Stimulated activated naive CD8-positive, alpha-beta T cell treated with anti-CD3 and anti-CD28 coated beads, Interleukin-15, amount 100 ng/mL, for 72 hours (primary cell): Measurements from ENCODE around the gene ABLIM1.

ENCODE experiments used
- ATAC-seq: fragments of 150-1000 bp; cut with Tn5 transposase; 2 replicates; pipeline ENCODE4 v1.10.0; 2021; ENCODE audit warnings: mild to moderate bottlenecking, moderate library complexity
- DNase-seq, 2 donors: peaks; one replicate each; pipeline ENCODE4 v3.0.0; 2021 to 2022
- H3K27ac Mint-ChIP-seq, 2 donors: one replicate each; pipeline ENCODE4 v1.8.0; 2022; ENCODE audit warnings: mild to moderate bottlenecking in 2 of 2, mixed read lengths in 2 of 2, moderate library complexity in 2 of 2
- H3K27me3 Mint-ChIP-seq: one replicate; pipeline ENCODE4 v1.8.0; 2022; ENCODE audit warnings: mixed read lengths
- H3K4me1 Mint-ChIP-seq: one replicate; pipeline ENCODE4 v1.8.0; 2022; ENCODE audit warnings: mild to moderate bottlenecking, mixed read lengths
- H3K4me3 Mint-ChIP-seq, 2 donors: one replicate each; pipeline ENCODE4 v1.8.0; 2022; ENCODE audit warnings: mild to moderate bottlenecking in 2 of 2, mixed read lengths in 2 of 2, moderate library complexity in 1 of 2
- H3K9me3 Mint-ChIP-seq, 2 donors: one replicate each; pipeline ENCODE4 v1.8.0; 2022; ENCODE audit warnings: mixed read lengths in 2 of 2

Gene ABLIM1

DNA sequence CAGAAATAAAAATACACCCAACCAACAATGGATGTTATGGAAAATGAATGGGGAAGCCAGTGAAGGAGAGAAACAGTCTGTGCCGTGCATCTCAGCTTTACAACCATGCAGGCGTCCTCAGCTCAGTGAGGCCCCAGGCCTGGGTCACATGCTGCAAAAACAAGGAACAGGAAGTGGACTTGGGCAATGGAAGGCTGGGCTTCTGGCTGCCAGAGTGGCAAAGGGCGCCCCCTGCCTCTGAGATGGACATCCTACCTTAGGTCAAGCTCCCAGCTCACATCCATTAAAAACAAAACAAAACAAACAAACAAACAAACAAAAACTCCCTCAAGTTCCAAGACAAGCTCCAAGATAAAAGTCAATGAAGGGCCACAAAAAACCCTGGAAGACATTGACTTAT is 199.1 kb downstream of the ABLIM1 start:
- ATAC-seq: peak; percentile 62
- Mint-ChIP-seq H3K27me3 (no peaks in the 10 kb centered on the region), H3K9me3 (no peaks in the 10 kb centered on the region), H3K4me1 (peaks cover 16% of the 10 kb centered on the region), H3K4me3 (no peak overlapping the region), H3K27ac (peak overlapping the region in 1 of 2 donors; percentile 54)
- DNase-seq: peak; percentile 17 to 42

DNA sequence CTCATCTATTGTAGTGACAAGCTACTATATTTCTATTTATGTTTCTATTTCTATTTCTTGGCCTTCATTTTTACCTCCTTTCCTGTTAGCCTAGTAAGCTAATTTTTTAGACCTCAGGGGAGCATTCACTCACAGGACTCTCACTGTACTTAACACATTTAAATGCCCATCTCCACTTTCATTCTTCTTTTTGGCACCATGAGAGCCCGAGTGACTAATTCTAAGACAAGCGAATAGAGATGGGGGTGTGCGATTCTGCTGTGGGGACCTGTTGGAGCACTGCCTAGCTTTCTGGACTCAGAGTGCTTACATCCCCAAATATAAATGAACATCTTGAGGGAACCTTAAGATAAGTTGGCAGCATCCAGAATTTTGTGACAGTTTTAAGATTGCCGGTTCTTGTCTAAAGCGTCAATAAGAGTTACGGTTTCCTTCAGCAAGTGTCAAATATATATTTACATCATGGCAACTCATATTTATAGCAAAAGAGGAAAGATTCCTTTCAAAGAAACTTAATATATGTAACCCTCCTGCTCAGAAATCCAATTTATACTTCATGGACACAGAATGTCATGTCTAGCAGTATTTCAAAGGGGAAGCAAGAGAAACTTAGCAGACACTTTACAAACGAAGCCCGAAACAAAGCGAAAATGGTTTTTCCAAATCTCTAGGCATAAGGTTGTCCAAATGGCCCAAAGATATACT is 199.7 kb downstream of the ABLIM1 start:
- H3K9me3 Mint-ChIP-seq: no peaks in the 10 kb centered on the region
- H3K4me3 Mint-ChIP-seq: no peak overlapping the region
- DNase-seq (no peak), ATAC-seq (no peak)
- H3K27me3 Mint-ChIP-seq: no peaks in the 10 kb centered on the region
- peak overlapping the region in 1 of 2 donors; percentile 44 for H3K27ac Mint-ChIP-seq
- H3K4me1 Mint-ChIP-seq: peaks cover 20% of the 10 kb centered on the region

DNA sequence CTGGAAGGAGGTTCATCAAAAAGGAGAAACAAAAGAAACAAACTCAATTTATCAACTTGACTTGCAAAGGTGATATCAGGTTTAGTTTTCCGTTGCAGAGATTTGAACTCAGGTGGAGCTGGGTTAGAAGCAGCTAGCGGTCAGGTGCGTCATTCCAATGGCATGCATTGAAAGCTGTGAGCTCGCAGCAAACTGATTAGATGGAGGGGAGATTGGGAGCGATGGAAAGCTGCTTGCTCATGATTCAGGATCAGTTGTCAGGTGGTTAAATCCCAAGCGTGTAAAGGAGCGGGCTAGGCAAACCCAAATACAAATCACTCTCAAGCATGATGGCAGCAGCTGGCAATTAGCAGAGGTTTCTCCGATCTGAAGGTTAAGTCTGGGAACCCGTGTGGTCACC is 204.5 kb downstream of the ABLIM1 start:
- ATAC-seq (no peak), DNase-seq (no peak)
- Mint-ChIP-seq H3K27me3 (no peaks in the 10 kb centered on the region), H3K27ac (peak overlapping the region in 1 of 2 donors; percentile 30), H3K9me3 (no peaks in the 10 kb centered on the region), H3K4me1 (peaks cover 17% of the 10 kb centered on the region), H3K4me3 (no peak overlapping the region)

DNA sequence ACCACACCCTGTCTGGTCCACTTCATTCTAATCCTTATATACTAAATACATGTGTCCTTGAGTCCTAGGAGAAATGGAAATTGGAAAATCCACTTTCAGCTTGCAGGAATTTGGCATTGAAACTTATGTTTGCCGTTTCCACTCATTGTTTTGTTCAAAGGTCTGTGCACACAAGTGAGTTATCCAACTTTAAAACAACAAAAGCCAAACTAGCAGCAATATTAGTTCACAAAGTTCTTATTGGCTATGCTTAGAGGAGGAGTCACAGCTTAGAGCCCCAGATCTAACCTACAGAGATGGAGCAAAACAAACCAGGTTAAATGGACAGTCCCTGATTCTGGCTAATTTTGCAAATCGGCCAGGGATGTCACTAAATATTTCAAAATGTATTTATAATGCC is 209.2 kb downstream of the ABLIM1 start:
- Mint-ChIP-seq H3K4me1 (peaks cover 11% of the 10 kb centered on the region), H3K9me3 (no peaks in the 10 kb centered on the region), H3K4me3 (no peak overlapping the region), H3K27me3 (no peaks in the 10 kb centered on the region), H3K27ac (no peak overlapping the region)
- ATAC-seq (no peak), DNase-seq (no peak)

DNA sequence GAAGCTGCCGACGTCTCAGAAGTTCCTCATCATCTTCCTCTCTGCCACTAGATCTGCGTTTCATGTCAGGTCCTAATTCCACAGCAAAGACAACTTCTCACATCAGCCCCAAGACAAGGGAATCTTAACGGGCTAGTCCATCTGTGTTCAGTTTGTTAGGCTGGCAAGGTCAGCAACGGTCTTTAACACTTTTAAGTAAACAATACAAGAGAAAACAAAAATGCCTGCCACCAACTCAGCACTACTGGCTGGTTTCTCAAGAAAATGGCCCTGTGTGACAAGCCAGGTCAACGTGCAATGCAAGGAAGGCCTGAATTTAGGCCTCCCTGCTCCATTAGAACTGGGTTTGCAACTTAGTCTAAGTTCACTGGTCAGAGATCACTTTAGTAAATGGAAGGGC is 212.7 kb downstream of the ABLIM1 start:
- no peak for DNase-seq
- H3K27ac Mint-ChIP-seq: peak overlapping the region; percentile 87 to 96
- H3K4me1 Mint-ChIP-seq: peaks cover 4% of the 10 kb centered on the region
- ATAC-seq: no peak
- no peak overlapping the region for H3K4me3 Mint-ChIP-seq
- no peaks in the 10 kb centered on the region for H3K9me3 Mint-ChIP-seq
- no peaks in the 10 kb centered on the region for H3K27me3 Mint-ChIP-seq

DNA sequence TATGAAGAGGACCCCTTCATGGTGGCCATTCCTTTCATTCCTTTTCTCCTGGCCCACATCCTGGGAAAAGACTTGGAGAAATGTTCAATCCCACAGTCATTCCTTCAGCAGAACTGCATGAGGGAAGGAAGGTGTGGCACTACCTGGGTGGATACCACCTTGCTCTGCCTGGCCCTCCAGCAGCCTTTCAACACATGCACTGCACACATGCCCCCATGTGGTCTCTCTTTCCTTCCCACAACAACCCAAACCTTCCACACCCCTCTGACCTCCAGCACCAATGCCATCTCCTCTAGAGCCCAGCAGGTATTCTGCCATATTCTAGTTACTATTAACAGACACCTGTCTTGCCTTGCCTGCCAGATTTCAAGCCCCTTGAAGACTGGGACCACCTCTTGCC is 213.3 kb downstream of the ABLIM1 start:
- peak overlapping the region in 1 of 2 donors; percentile 96 for H3K27ac Mint-ChIP-seq
- H3K9me3 Mint-ChIP-seq: no peaks in the 10 kb centered on the region
- no peak overlapping the region for H3K4me3 Mint-ChIP-seq
- ATAC-seq (no peak), DNase-seq (no peak)
- H3K27me3 Mint-ChIP-seq: no peaks in the 10 kb centered on the region
- H3K4me1 Mint-ChIP-seq: peaks cover under 1% of the 10 kb centered on the region

DNA sequence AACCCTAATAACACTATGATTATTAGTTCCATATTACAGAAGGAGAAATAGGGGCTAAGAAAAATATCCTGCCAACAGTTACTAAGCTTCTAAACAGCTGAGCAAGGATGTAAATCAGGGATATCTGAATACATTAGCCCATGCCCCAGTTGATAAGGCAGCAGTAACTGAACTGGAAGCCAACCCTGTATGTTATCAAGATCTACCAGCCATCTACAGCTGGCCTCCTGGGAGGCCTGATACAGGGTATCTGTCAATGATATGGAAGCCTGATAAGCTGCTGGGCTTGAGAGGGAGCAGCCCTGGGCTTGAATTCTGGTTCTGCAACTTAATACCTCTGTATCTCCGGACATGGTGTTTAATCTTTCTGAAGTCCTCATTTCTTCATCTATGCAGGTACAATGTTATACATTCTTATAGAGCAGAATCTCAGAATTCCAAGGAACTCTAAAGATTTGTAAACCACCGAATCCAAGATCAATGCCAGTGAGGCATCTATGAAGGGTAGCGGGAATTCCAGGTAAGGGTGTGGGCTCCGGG is 215.9 kb downstream of the ABLIM1 start:
- Mint-ChIP-seq H3K4me3 (no peak overlapping the region), H3K27me3 (no peaks in the 10 kb centered on the region), H3K27ac (peak overlapping the region in 1 of 2 donors; percentile 19), H3K4me1 (no peaks in the 10 kb centered on the region), H3K9me3 (no peaks in the 10 kb centered on the region)
- no peak for DNase-seq
- no peak for ATAC-seq

DNA sequence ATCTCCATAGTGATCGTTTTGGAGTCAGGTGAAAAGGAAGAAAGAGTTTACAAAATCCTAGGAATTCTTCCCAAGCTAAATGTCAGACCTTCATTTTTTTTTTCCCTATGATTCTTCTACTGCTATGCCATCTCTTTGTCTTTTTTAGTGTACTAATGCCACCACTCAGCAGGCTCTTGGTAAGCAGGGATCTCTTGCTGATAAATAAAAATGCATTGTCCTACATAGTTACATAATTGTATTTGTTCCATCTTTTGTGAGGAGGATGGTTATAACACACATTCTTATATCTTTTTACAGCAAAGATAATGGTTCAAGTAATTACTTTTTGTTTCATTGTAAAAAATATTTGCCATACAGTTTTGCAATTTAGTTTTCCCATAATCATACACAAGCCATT is 217.0 kb downstream of the ABLIM1 start:
- Mint-ChIP-seq H3K27me3 (no peaks in the 10 kb centered on the region), H3K27ac (peak overlapping the region in 1 of 2 donors; percentile 62), H3K4me3 (no peak overlapping the region), H3K4me1 (no peaks in the 10 kb centered on the region), H3K9me3 (no peaks in the 10 kb centered on the region)
- ATAC-seq: no peak
- no peak for DNase-seq

DNA sequence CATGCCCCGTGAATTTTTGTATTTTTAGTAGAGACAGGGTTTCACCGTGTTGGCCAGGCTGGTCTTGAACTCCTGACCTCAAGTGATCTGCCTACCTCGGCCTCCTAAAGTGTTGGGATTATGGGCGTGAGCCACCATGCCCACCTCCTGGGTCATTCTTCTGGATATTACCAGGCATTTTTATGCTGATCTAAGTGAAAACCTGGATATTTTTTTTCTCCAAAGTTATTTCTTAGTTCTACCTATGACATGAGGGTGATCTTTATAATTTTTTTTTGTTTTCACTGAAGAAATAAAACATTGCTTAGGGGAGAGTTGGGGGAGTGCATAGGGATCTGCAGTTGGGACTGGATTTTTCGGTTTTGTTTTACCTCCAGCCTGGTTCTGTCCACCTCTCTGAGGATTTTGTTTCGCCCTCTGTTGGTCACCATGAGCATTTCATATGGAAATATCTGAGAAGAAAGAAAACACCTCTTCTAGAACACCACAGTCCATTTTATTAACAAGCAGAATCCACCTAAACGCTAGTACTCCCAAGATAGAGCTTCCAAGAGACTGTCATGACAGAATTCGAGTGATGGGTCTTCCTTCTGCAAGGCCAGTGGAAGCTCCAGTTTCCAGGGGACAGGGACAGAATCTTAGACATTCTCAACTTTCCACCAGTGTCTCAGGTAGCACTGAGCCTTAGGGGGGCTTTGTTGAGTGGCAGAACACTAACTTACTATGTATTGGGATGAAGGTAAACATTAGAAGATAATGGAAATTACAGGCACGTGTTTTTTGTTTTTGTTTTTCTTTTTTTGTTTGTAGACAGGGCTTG is 220.4 kb downstream of the ABLIM1 start:
- Mint-ChIP-seq H3K4me1 (peaks cover 4% of the 10 kb centered on the region), H3K9me3 (no peaks in the 10 kb centered on the region), H3K27ac (peak overlapping the region in 1 of 2 donors; percentile 56), H3K27me3 (no peaks in the 10 kb centered on the region), H3K4me3 (no peak overlapping the region)
- ATAC-seq (no peak), DNase-seq (no peak)

DNA sequence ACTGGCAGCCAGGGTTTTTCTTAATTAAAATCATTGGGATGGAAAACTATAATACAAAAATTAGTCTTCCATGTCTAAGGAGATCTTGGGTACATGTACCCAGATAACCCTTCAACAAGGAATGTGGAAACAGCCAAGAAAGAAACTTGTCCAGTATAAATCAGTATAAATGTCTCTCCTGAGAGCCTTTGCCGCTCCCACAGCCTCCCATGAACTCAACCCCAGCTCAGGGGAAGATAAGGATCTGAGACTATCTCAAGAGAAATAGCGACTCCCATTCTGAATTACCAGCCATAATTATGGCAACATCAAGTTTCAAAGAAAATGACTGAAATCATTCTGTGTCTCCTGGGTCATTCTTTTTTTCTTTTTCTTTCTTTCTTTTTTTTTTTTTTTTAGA is 221.1 kb downstream of the ABLIM1 start:
- no peak for DNase-seq
- no peak for ATAC-seq
- H3K27me3 Mint-ChIP-seq: no peaks in the 10 kb centered on the region
- H3K9me3 Mint-ChIP-seq: no peaks in the 10 kb centered on the region
- H3K4me3 Mint-ChIP-seq: no peak overlapping the region
- H3K4me1 Mint-ChIP-seq: peaks cover 8% of the 10 kb centered on the region
- H3K27ac Mint-ChIP-seq: no peak overlapping the region

DNA sequence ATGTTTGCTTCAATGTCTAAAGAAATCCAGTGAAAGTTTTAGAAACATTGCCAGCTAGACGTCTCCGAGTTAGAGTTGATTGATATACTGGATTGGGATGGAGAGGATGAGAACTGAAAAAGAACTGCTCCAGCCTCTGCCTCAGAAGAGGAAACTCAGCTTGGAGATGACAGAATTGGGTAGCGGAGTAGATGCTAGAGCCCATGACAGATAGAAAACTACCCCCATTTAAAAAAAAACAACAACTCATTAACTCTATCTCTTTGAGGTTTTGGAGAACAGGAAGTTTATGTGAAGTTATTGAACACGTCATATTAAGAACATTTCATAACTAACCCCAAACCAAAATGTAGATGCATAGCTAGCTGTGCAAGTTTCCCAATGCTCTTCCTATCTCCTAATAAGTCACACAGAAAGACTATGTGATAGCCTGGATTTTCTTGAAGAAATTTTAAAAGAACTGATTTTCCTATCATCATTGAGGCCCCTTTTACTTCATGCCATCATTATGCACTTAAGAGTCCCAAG is 225.4 kb downstream of the ABLIM1 start:
- H3K4me3 Mint-ChIP-seq: no peak overlapping the region
- H3K27ac Mint-ChIP-seq: no peak overlapping the region
- no peak for ATAC-seq
- peaks cover 8% of the 10 kb centered on the region for H3K4me1 Mint-ChIP-seq
- H3K27me3 Mint-ChIP-seq: no peaks in the 10 kb centered on the region
- no peaks in the 10 kb centered on the region for H3K9me3 Mint-ChIP-seq
- DNase-seq: no peak

DNA sequence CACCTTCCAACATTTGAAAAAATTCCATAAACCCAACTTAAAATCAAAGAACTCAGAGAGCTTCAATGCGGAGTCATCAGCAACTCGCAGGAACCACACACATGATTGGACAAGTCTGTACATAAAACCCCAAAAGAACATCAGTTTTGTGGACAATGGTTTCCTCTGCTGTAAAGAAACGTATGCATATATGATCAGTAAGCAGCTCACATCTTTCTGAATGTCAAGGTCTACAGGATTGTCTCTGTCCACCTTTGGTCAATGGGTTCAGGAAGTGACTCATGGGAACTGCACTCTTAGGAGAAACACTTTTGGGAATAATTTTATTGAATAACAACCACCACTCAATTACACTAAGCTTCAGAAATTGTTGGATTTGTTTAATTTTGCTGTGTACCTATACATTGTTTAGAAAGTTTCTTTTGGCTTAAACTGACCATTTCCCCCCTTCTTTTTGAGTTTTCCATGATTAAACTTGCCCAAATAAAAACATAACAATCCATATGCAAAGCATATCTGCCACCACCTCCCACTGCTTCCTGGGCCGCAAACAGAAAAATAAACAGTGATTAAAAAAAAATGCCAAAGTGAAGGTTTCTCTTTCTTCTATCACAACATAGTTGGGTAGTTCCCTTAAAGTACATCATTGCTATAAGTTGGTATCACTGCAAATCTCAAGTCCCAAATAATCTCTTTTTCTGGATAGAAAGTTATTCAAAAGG is 226.5 kb downstream of the ABLIM1 start:
- no peaks in the 10 kb centered on the region for H3K27me3 Mint-ChIP-seq
- no peaks in the 10 kb centered on the region for H3K9me3 Mint-ChIP-seq
- ATAC-seq: no peak
- DNase-seq: no peak
- H3K27ac Mint-ChIP-seq: peak overlapping the region in 1 of 2 donors; percentile 84
- H3K4me3 Mint-ChIP-seq: no peak overlapping the region
- peaks cover 8% of the 10 kb centered on the region for H3K4me1 Mint-ChIP-seq

DNA sequence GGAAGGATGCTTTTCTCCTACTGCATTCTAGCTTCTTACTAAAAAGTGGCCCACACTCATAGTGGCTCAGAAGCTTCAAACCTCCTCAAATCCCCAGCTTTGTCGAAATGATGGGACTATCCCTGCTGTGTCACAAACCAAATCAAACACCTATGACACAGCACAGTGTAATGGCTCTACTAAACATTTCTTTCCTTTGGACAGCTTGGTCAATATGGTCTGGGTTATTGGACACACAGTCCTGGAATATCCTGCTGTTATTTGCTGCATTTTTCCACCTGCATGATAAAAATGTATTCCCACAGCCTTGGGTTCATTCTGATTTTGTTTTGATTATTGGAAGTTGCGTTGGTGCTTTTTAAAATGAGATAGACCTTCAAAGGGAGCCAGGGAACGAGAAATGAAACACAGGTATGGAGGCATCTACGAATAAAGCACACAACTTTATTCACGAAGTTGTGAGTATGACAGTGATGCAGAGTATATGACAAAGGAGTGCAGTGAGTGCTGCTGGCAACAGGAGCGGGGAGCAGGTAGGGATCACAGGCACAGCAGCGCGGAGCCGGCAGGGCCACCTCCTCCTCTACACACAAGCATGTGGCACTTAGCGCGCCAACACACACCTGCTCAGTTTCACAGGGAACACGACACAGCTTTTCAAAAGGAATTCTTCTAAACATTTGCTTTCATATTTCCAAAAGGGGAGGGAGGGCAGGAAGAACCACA is 227.2 kb downstream of the ABLIM1 start:
- no peaks in the 10 kb centered on the region for H3K9me3 Mint-ChIP-seq
- peak overlapping the region in 1 of 2 donors; percentile 5 for H3K27ac Mint-ChIP-seq
- DNase-seq: no peak
- H3K4me1 Mint-ChIP-seq: peaks cover 8% of the 10 kb centered on the region
- no peak overlapping the region for H3K4me3 Mint-ChIP-seq
- ATAC-seq: no peak
- H3K27me3 Mint-ChIP-seq: no peaks in the 10 kb centered on the region

DNA sequence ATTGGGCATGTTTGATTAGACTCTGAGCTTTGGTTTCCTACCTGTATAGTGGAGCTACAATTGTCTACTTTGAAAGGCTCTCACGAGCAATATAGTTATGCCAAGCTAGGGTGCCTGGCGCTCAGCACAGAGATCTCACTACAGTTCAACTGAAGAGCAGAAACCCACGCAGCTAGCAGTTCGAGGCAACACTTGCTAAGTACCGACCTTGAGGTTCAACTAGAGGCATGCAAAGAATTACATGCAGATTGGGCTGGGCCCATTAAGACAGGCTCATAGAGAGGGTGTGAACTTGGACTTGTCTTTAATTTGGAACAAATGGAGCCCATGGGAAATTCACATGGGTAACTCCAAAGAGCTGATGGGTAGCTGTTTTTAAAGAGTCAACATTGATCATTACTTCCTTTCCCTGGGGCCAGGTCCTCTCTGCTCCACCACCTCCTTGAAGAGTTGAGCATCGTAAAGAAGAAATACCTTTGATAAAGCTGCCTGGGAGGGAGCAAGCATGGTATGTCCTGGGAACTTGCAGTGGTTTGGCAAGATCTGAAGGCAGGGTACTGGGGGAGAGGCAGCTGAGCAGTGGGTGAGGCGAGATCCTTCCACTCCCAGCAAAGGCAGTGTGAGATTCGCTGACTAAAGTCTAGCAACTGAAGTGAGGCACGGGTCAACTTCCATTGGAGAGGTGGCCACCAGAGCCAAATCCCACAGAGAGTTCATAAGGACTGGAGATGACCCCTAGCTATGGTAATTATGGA is 228.3 kb downstream of the ABLIM1 start:
- ATAC-seq: peak; percentile 13
- H3K27ac Mint-ChIP-seq: no peak overlapping the region

More for the DNA sequence above, 228.3 kb downstream of the ABLIM1 start:
- Mint-ChIP-seq H3K4me1 (peaks cover 8% of the 10 kb centered on the region), H3K9me3 (no peaks in the 10 kb centered on the region), H3K4me3 (no peak overlapping the region), H3K27me3 (no peaks in the 10 kb centered on the region)
- no peak for DNase-seq
